Upper lobe of left lung (tissue), 4 donors: Measurements from ENCODE around the gene ZC3H12C.

Experiments
- POLR2A ChIP-seq, 4 donors: fragments of 450-650 bp; IDR thresholded peaks; one replicate each; pipeline ENCODE4 v1.5.1; 2016 to 2017; ENCODE audit warnings: antibody characterized with exemption in 4 of 4, mild to moderate bottlenecking in 2 of 4
- POLR2AphosphoS5 ChIP-seq, 2 donors: sonication (generic); formaldehyde crosslinking; IDR thresholded peaks; one replicate each; pipeline ENCODE4 v1.5.1; 2017; ENCODE audit warnings: antibody characterized with exemption in 2 of 2
- TF ChIP-seq, protein P1 (sequence below), 6 experiments: fragments of 450-650 bp in 4 of 6; fragments of 200-600 bp in 2 of 6; sonication (generic) in 2 of 6; IDR thresholded peaks; one replicate each; pipeline ENCODE4 v1.5.1; 2016 to 2019; ENCODE audit warnings: antibody characterized with exemption in 6 of 6

DNA sequence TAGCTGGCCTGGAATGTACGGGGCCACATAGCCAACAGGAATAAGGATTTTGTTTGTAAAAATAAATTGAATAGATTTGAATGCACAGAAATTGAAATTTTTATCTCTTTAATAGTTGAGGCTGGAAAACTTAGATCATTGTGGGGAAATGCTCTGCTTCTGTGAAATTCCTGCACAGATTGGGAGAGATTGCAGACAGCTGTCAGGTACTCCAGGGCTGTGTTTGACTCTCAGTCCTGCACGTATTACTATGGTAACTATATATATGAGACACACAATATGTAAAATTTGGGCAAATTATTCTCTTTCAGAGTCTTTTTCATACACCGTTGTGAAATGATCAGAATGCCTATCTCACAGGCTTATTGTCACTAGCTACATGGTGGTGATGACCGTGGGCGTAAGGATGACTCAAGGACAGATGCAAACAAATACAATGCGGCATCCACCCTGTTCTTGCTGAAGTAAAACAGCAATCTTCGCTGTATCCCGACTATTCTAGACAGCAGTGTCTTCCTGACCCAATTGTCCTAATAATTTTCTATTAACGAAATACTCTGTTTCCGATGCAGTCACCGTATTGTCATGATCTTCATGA is 79.4 kb downstream of the ZC3H12C start:
- TF ChIP-seq POLR2A (IDR thresholded peaks at IDR 0.05): no peak
- no peak for TF ChIP-seq POLR2AphosphoS5 (IDR thresholded peaks at IDR 0.05)
- TF ChIP-seq, protein P1, sequence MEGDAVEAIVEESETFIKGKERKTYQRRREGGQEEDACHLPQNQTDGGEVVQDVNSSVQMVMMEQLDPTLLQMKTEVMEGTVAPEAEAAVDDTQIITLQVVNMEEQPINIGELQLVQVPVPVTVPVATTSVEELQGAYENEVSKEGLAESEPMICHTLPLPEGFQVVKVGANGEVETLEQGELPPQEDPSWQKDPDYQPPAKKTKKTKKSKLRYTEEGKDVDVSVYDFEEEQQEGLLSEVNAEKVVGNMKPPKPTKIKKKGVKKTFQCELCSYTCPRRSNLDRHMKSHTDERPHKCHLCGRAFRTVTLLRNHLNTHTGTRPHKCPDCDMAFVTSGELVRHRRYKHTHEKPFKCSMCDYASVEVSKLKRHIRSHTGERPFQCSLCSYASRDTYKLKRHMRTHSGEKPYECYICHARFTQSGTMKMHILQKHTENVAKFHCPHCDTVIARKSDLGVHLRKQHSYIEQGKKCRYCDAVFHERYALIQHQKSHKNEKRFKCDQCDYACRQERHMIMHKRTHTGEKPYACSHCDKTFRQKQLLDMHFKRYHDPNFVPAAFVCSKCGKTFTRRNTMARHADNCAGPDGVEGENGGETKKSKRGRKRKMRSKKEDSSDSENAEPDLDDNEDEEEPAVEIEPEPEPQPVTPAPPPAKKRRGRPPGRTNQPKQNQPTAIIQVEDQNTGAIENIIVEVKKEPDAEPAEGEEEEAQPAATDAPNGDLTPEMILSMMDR (IDR thresholded peaks at IDR 0.05): no peak
